ENCODE measurements around the gene PRKAR2B.

Gene PRKAR2B

GRCh38 chr7:107196834-107197610, 152.5 kb downstream of the PRKAR2B start:
- DNase-seq = no peak

- peak; percentile 24 to 33 for DNase-seq
Observed at GRCh38 chr7:107201795-107202450, 157.4 kb downstream of the PRKAR2B start.

GRCh38 chr7:107203607-107204006, 159.1 kb downstream of the PRKAR2B start:
- no peak for DNase-seq

GRCh38 chr7:107206136-107206535, 161.6 kb downstream of the PRKAR2B start:
- DNase-seq = no peak

- no peak for DNase-seq
Observed at GRCh38 chr7:107206706-107207105, 162.2 kb downstream of the PRKAR2B start.

- no peak for DNase-seq
Observed at GRCh38 chr7:107207459-107207858, 163.0 kb downstream of the PRKAR2B start.

- DNase-seq = no peak
Observed at GRCh38 chr7:107208024-107208521, 163.6 kb downstream of the PRKAR2B start.

GRCh38 chr7:107208563-107208962, 164.1 kb downstream of the PRKAR2B start:
- no peak for DNase-seq

- no peak for DNase-seq
Observed at GRCh38 chr7:107209565-107209964, 165.1 kb downstream of the PRKAR2B start.

- no peak for DNase-seq
Observed at GRCh38 chr7:107210400-107210799, 165.9 kb downstream of the PRKAR2B start.
